Esophagus muscularis mucosa (tissue), 4 donors: ENCODE data around the gene HAGH. TPM values are rescaled to one million over a fixed set of nuclear protein-coding genes. Genes with fewer than 3 reads are reported as not detected.
A peak's percentile ranks its signal among the peaks of the same experiment; 100 is the strongest.

Experiments used
- DNase-seq: peaks from one replicate; pipeline ENCODE4 v3.0.0-alpha.2; 2017; ENCODE audit errors: extremely low spot score
- H3K27ac ChIP-seq, 4 donors: fragments of 200-600 bp; sonication (generic); replicated peaks in 1 of 4; 1 replicate in 3 of 4; 2 replicates in 1 of 4; pipeline ENCODE4 v1.5.1; 2016 to 2019; ENCODE audit warnings: mild to moderate bottlenecking in 1 of 4
- H3K27me3 ChIP-seq, 4 donors: fragments of 200-600 bp; sonication (generic); one replicate each; pipeline versions ENCODE4 v1.5.1 to v1.6.0; 2016 to 2019
- H3K36me3 ChIP-seq, 4 donors: fragments of 200-600 bp; sonication (generic); one replicate each; pipeline ENCODE4 v1.5.1; 2016 to 2019
- H3K4me1 ChIP-seq, 4 donors: fragments of 200-600 bp; sonication (generic); one replicate each; pipeline ENCODE4 v1.5.1; 2016 to 2019
- H3K4me3 ChIP-seq, 4 donors: fragments of 200-600 bp; sonication (generic); 1 replicate in 2 of 4; 2 replicates in 2 of 4; pipeline ENCODE4 v1.5.1; 2016 to 2019; ENCODE audit warnings: mild to moderate bottlenecking in 4 of 4, moderate library complexity in 1 of 4
- H3K9me3 ChIP-seq, 4 donors: fragments of 200-600 bp; sonication (generic); 1 replicate in 3 of 4; 2 replicates in 1 of 4; pipeline ENCODE4 v1.5.1; 2016 to 2019
- CTCF ChIP-seq, 3 experiments: fragments of 200-600 bp in 2 of 3; fragments of 450-650 bp in 1 of 3; sonication (generic) in 2 of 3; IDR thresholded peaks; one replicate each; pipeline ENCODE4 v1.5.1; 2017 to 2019; ENCODE audit warnings: antibody characterized with exemption in 3 of 3, mild to moderate bottlenecking in 2 of 3, moderate library complexity in 1 of 3
- EP300 ChIP-seq: sonication (generic); formaldehyde crosslinking; IDR thresholded peaks from one replicate; pipeline ENCODE4 v1.6.1; 2017; ENCODE audit warnings: antibody characterized with exemption
- POLR2A ChIP-seq: fragments of 450-650 bp; IDR thresholded peaks from one replicate; pipeline ENCODE4 v1.6.1; 2017; ENCODE audit warnings: antibody characterized with exemption, moderate library complexity, mild to moderate bottlenecking, low read depth
- POLR2AphosphoS5 ChIP-seq, 2 donors: sonication (generic); formaldehyde crosslinking; IDR thresholded peaks; one replicate each; pipeline ENCODE4 v1.6.1; 2017; ENCODE audit warnings: antibody characterized with exemption in 2 of 2
- WGBS: methylation state at CpG from one replicate; pipeline ENCODE4 v1.1.5; 2018; 5-methylcytosine and 5-hydroxymethylcytosine counted together
- intact Hi-C: fragments of 100-400 bp; cut with DNase I; formaldehyde crosslinking; loops from one replicate; pipeline ENCODE4 v1.15.1; 2023
- total RNA-seq, 4 donors: library from RNA; depleted of rRNA; stranded (reverse); fragments of >200 nt; gene quantifications; one replicate each; pipeline versions ENCODE4 v1.1.0 to v1.2.1, GENCODE V29; 2016

HAGH gene
- total RNA-seq, 4 donors from 2014 or later: 148 to 264 (median 180) TPM

- H3K4me3 ChIP-seq: peak overlapping the region in 3 of 4 donors; percentile 92 to 99 (median 95)
- TF ChIP-seq EP300: no peak
- TF ChIP-seq POLR2AphosphoS5 (IDR thresholded peaks at IDR 0.05): no peak
- no peak for TF ChIP-seq POLR2A
- TF ChIP-seq CTCF (IDR thresholded peaks at IDR 0.05): no peak
- intact Hi-C loops: no loop called here
Observed at GRCh38 chr16:1780677-1781072, 46.0 kb downstream of the HAGH start.

GRCh38 chr16:1779741-1780676, 46.6 kb downstream of the HAGH start:
- Histone ChIP-seq H3K27ac (peak overlapping the region in 1 of 4 donors; percentile 10), H3K4me3 (no peak overlapping the region), H3K4me1 (peaks cover 32 to 63% (median 54%) of the 10 kb centered on the region in 4 donors), H3K36me3 (peaks cover 20 to 63% (median 62%) of the 10 kb centered on the region in 4 donors), H3K27me3 (no peaks in the 10 kb centered on the region), H3K9me3 (no peaks in the 10 kb centered on the region)
- DNase-seq: no peak
- WGBS: 81% methylated on average over 3 of the region's 27 CpGs
- intact Hi-C loops: no loop called here
- TF ChIP-seq EP300 (no peak), POLR2AphosphoS5 (IDR thresholded peaks at IDR 0.05) (no peak), CTCF (IDR thresholded peaks at IDR 0.05) (no peak), POLR2A (no peak)

More at GRCh38 chr16:1780677-1781072, 46.0 kb downstream of the HAGH start:
- DNase-seq: no peak
- Histone ChIP-seq H3K36me3 (peaks cover 20 to 63% (median 62%) of the 10 kb centered on the region in 4 donors), H3K4me1 (peaks cover 30 to 63% (median 56%) of the 10 kb centered on the region in 4 donors), H3K27ac (no peak overlapping the region), H3K27me3 (no peaks in the 10 kb centered on the region), H3K9me3 (no peaks in the 10 kb centered on the region)
- 76% methylated on average over 6 of the region's 6 CpGs for WGBS

- Histone ChIP-seq H3K36me3 (peaks cover 20 to 63% (median 62%) of the 10 kb centered on the region in 4 donors), H3K4me1 (peaks cover 36 to 63% (median 54%) of the 10 kb centered on the region in 4 donors), H3K9me3 (no peaks in the 10 kb centered on the region), H3K4me3 (no peak overlapping the region), H3K27me3 (no peaks in the 10 kb centered on the region), H3K27ac (no peak overlapping the region)
- intact Hi-C loops: no loop called here
- TF ChIP-seq CTCF (IDR thresholded peaks at IDR 0.05) (no peak), EP300 (no peak), POLR2A (no peak)
- no peak for DNase-seq
- 78% methylated on average over 7 of the region's 8 CpGs for WGBS
Observed at GRCh38 chr16:1779234-1779701, 47.4 kb downstream of the HAGH start.

- no peak for DNase-seq
- no peaks in the 10 kb centered on the region for H3K9me3 ChIP-seq
- no peaks in the 10 kb centered on the region for H3K27me3 ChIP-seq
- H3K4me3 ChIP-seq: no peak overlapping the region
- WGBS: 83% methylated on average over 20 of the region's 34 CpGs
- H3K4me1 ChIP-seq: peaks cover 34 to 63% (median 54%) of the 10 kb centered on the region in 4 donors
- no peak for TF ChIP-seq CTCF (IDR thresholded peaks at IDR 0.05)
- no peak for TF ChIP-seq POLR2AphosphoS5 (IDR thresholded peaks at IDR 0.05)
- peaks cover 20 to 63% (median 62%) of the 10 kb centered on the region in 4 donors for H3K36me3 ChIP-seq
- no peak overlapping the region for H3K27ac ChIP-seq
- intact Hi-C loops: no loop called here
Observed at GRCh38 chr16:1778200-1779179, 48.1 kb downstream of the HAGH start.
